ENCODE measurements around the gene CELA1.
"Not testable (repeated sequence)": the region's sequence is repeated elsewhere in the genome, so short reads cannot be mapped to it uniquely, and the experiment has no call there.

Gene CELA1

GRCh38 chr12:51291603-51292513 lies 54.6 kb downstream of the CELA1 start:
- H3K9me3 ChIP-seq (ENCODE audit: control extremely low read depth in 1 of 5, control insufficient read depth in 4 of 5, insufficient read depth in 2 of 5, low read depth in 1 of 5, low read length in 4 of 5); H3K4me1 ChIP-seq (ENCODE audit: control extremely low read depth in 1 of 4, control insufficient read depth in 4 of 4, insufficient read depth in 4 of 4, low read length in 3 of 4); DNase-seq; POLR2A ChIA-PET; H3K4me3 ChIP-seq (ENCODE audit: control insufficient read depth in 1 of 7, extremely low read depth in 1 of 7, insufficient read depth in 4 of 7, low read depth in 2 of 7, low read length in 6 of 7); H3K27ac ChIP-seq (ENCODE audit: insufficient read depth in 1 of 2, low read depth in 1 of 2, low read length in 2 of 2, poor library complexity in 1 of 2, severe bottlenecking in 2 of 2); H3K27me3 ChIP-seq (replicated peaks in 2 of 5; ENCODE audit: control insufficient read depth in 4 of 5, insufficient read depth in 5 of 5, low read length in 4 of 5): not testable (repeated sequence)
- peaks cover 7 to 73% (median 36%) of the 10 kb centered on the region in 4 experiments for H3K36me3 ChIP-seq (ENCODE audit: control insufficient read depth in 4 of 4, insufficient read depth in 4 of 4, low read length in 3 of 4)
- WGBS (ENCODE audit: insufficient coverage) = 89% methylated on average over 4 of the region's 9 CpGs
- CTCF ChIA-PET = interaction anchor here (0.9 to 1.8 kb wide), 3 partner anchors 9 to 49 kb away, joined by 3 to 5 read pairs (median 4); no protein-coding TSS in a partner anchor

- H3K27me3 ChIP-seq (replicated peaks in 2 of 5; ENCODE audit: control insufficient read depth in 4 of 5, insufficient read depth in 5 of 5, low read length in 4 of 5) = no peaks in the 10 kb centered on the region
- CTCF ChIA-PET = interaction anchor here (1.0 kb wide), 1 partner anchor 55 kb away, joined by 6 read pairs; no protein-coding TSS in a partner anchor
- H3K9me3 ChIP-seq (ENCODE audit: control extremely low read depth in 1 of 5, control insufficient read depth in 4 of 5, insufficient read depth in 2 of 5, low read depth in 1 of 5, low read length in 4 of 5) = no peaks in the 10 kb centered on the region
- WGBS (ENCODE audit: insufficient coverage) = 100% methylated on average over 1 of the region's 1 CpG
- no peaks in the 10 kb centered on the region for H3K4me1 ChIP-seq (ENCODE audit: control extremely low read depth in 1 of 4, control insufficient read depth in 4 of 4, insufficient read depth in 4 of 4, low read length in 3 of 4)
- H3K4me3 ChIP-seq (ENCODE audit: control insufficient read depth in 1 of 7, extremely low read depth in 1 of 7, insufficient read depth in 4 of 7, low read depth in 2 of 7, low read length in 6 of 7) = no peak overlapping the region
- H3K27ac ChIP-seq (ENCODE audit: insufficient read depth in 1 of 2, low read depth in 1 of 2, low read length in 2 of 2, poor library complexity in 1 of 2, severe bottlenecking in 2 of 2) = no peak overlapping the region
- DNase-seq = no peak
- peaks cover 12 to 76% (median 32%) of the 10 kb centered on the region in 4 experiments for H3K36me3 ChIP-seq (ENCODE audit: control insufficient read depth in 4 of 4, insufficient read depth in 4 of 4, low read length in 3 of 4)
- POLR2A ChIA-PET = no interaction called here
Observed at GRCh38 chr12:51285843-51286242, 60.6 kb downstream of the CELA1 start.

GRCh38 chr12:51281202-51281924 lies 65.1 kb downstream of the CELA1 start:
- H3K27me3 ChIP-seq (replicated peaks in 2 of 5; ENCODE audit: control insufficient read depth in 4 of 5, insufficient read depth in 5 of 5, low read length in 4 of 5) = no peaks in the 10 kb centered on the region
- CTCF ChIA-PET = interaction anchor here (0.6 to 1.5 kb wide), 5 partner anchors 11 to 62 kb away, joined by 3 to 4 read pairs (median 3); no protein-coding TSS in a partner anchor
- H3K36me3 ChIP-seq (ENCODE audit: control insufficient read depth in 4 of 4, insufficient read depth in 4 of 4, low read length in 3 of 4) = peaks cover 7 to 48% (median 17%) of the 10 kb centered on the region in 4 experiments
- no peak overlapping the region for H3K4me3 ChIP-seq (ENCODE audit: control insufficient read depth in 1 of 7, extremely low read depth in 1 of 7, insufficient read depth in 4 of 7, low read depth in 2 of 7, low read length in 6 of 7)
- H3K27ac ChIP-seq (ENCODE audit: insufficient read depth in 1 of 2, low read depth in 1 of 2, low read length in 2 of 2, poor library complexity in 1 of 2, severe bottlenecking in 2 of 2) = no peak overlapping the region
- no peaks in the 10 kb centered on the region for H3K4me1 ChIP-seq (ENCODE audit: control extremely low read depth in 1 of 4, control insufficient read depth in 4 of 4, insufficient read depth in 4 of 4, low read length in 3 of 4)
- no peak for DNase-seq
- POLR2A ChIA-PET = no interaction called here
- 100% methylated on average over 2 of the region's 4 CpGs for WGBS (ENCODE audit: insufficient coverage)
- H3K9me3 ChIP-seq (ENCODE audit: control extremely low read depth in 1 of 5, control insufficient read depth in 4 of 5, insufficient read depth in 2 of 5, low read depth in 1 of 5, low read length in 4 of 5) = no peaks in the 10 kb centered on the region

All from common myeloid progenitor, CD34-positive (primary cell).